ENCODE results near the gene SNTG2.

Gene SNTG2

GRCh38 chr2:942775-943460 lies 7.7 kb upstream of the SNTG2 start:
- no peak for DNase-seq (ENCODE audit: low read depth)
- no peak overlapping the region for H3K4me3 ChIP-seq (ENCODE audit: low read depth, low read length)
- in situ Hi-C loops (cut with HindIII; ENCODE audit: low sequenced_read_pairs) = no loop called here
- no peak for TF ChIP-seq CTCF (IDR thresholded peaks at IDR 0.05; ENCODE audit: low read depth, low read length, missing control alignments)

GRCh38 chr2:943461-943797 lies 7.2 kb upstream of the SNTG2 start:
- no peak for TF ChIP-seq CTCF (IDR thresholded peaks at IDR 0.05; ENCODE audit: low read depth, low read length, missing control alignments)
- no peak overlapping the region for H3K4me3 ChIP-seq (ENCODE audit: low read depth, low read length)
- no peak for DNase-seq (ENCODE audit: low read depth)
- in situ Hi-C loops (cut with HindIII; ENCODE audit: low sequenced_read_pairs) = no loop called here

GRCh38 chr2:943821-944220 lies 6.8 kb upstream of the SNTG2 start:
- no peak for DNase-seq (ENCODE audit: low read depth)
- in situ Hi-C loops (cut with HindIII; ENCODE audit: low sequenced_read_pairs) = no loop called here
- TF ChIP-seq CTCF (IDR thresholded peaks at IDR 0.05; ENCODE audit: low read depth, low read length, missing control alignments) = no peak

GRCh38 chr2:944693-945092 lies 6.0 kb upstream of the SNTG2 start:
- in situ Hi-C loops (cut with HindIII; ENCODE audit: low sequenced_read_pairs) = no loop called here

More at GRCh38 chr2:943821-944220, 6.8 kb upstream of the SNTG2 start:
- H3K4me3 ChIP-seq (ENCODE audit: low read depth, low read length) = no peak overlapping the region

GRCh38 chr2:945104-945503 lies 5.5 kb upstream of the SNTG2 start:
- TF ChIP-seq CTCF (IDR thresholded peaks at IDR 0.05; ENCODE audit: low read depth, low read length, missing control alignments) = no peak

More at GRCh38 chr2:944693-945092, 6.0 kb upstream of the SNTG2 start:
- TF ChIP-seq CTCF (IDR thresholded peaks at IDR 0.05; ENCODE audit: low read depth, low read length, missing control alignments) = no peak
- no peak for DNase-seq (ENCODE audit: low read depth)
- H3K4me3 ChIP-seq (ENCODE audit: low read depth, low read length) = no peak overlapping the region

GRCh38 chr2:946073-946948 lies 4.3 kb upstream of the SNTG2 start:
- no peak for DNase-seq (ENCODE audit: low read depth)
- no peak for TF ChIP-seq CTCF (IDR thresholded peaks at IDR 0.05; ENCODE audit: low read depth, low read length, missing control alignments)
- no peak overlapping the region for H3K4me3 ChIP-seq (ENCODE audit: low read depth, low read length)
- in situ Hi-C loops (cut with HindIII; ENCODE audit: low sequenced_read_pairs) = no loop called here

More at GRCh38 chr2:945104-945503, 5.5 kb upstream of the SNTG2 start:
- no peak for DNase-seq (ENCODE audit: low read depth)
- in situ Hi-C loops (cut with HindIII; ENCODE audit: low sequenced_read_pairs) = no loop called here
- H3K4me3 ChIP-seq (ENCODE audit: low read depth, low read length) = no peak overlapping the region

All from astrocyte of the cerebellum (primary cell).